Suprapubic skin (tissue), 4 donors: ENCODE measurements around the gene PLCE1.

Source experiments
- CTCF ChIP-seq, 2 donors: fragments of 200-600 bp in 1 of 2; fragments of 450-650 bp in 1 of 2; sonication (generic) in 1 of 2; IDR thresholded peaks; one replicate each; pipeline ENCODE4 v1.5.1; 2016 to 2019; ENCODE audit warnings: antibody characterized with exemption in 2 of 2, mild to moderate bottlenecking in 1 of 2, moderate library complexity in 1 of 2
- EP300 ChIP-seq: sonication (generic); formaldehyde crosslinking; IDR thresholded peaks from one replicate; pipeline ENCODE4 v1.6.1; 2017; ENCODE audit warnings: antibody characterized with exemption
- POLR2A ChIP-seq, 2 donors: fragments of 450-650 bp; IDR thresholded peaks; one replicate each; pipeline ENCODE4 v1.6.1; 2017; ENCODE audit warnings: antibody characterized with exemption in 2 of 2, mild to moderate bottlenecking in 2 of 2, moderate library complexity in 2 of 2
- POLR2AphosphoS5 ChIP-seq, 3 donors: sonication (generic); formaldehyde crosslinking; IDR thresholded peaks; one replicate each; pipeline ENCODE4 v1.6.1; 2017; ENCODE audit warnings: antibody characterized with exemption in 3 of 3

- TF ChIP-seq CTCF (IDR thresholded peaks at IDR 0.05) (no peak), POLR2A (IDR thresholded peaks at IDR 0.05) (no peak), EP300 (no peak), POLR2AphosphoS5 (IDR thresholded peaks at IDR 0.05) (no peak)
Measured at GRCh38 chr10:93954299-93954698, 39.4 kb upstream of the PLCE1 start.
